NCI-H146 (cell line): ENCODE data around the gene B4GALNT4.
"Not testable (repeated sequence)": the region's sequence is repeated elsewhere in the genome, so short reads cannot be mapped to it uniquely, and the experiment has no call there.

Experiments used
- DNase-seq: peaks from one replicate; lab custom pipeline; 2025; lab: John Stamatoyannopoulos, UW

B4GALNT4 gene

DNA sequence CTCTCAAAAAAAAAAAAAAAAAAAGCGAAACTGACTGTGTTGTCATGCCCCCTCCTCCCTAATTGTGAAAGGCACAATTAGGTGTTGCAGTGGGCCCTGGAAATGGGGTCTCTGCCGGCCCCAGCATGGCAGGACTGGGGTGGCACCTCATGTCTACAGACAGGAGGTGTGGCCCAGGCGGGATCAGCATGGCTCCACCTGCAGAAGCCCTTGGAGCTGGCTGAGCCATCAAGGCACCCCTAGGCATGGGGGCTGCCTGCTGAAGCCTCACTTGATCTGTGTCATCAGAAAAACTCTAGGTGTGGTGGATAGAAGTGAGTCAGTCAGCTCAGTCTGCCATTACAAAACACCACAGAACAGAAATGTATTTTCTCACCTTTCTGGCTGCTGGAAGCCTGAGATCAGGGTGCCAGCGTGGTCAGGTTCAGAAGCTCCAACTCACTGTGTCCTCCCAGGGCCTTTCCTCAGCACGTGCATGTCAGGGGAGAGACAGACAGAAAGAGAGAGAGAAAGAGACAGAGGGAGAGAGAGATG lies 10.1 kb upstream of the B4GALNT4 start:
- no peak for DNase-seq

DNA sequence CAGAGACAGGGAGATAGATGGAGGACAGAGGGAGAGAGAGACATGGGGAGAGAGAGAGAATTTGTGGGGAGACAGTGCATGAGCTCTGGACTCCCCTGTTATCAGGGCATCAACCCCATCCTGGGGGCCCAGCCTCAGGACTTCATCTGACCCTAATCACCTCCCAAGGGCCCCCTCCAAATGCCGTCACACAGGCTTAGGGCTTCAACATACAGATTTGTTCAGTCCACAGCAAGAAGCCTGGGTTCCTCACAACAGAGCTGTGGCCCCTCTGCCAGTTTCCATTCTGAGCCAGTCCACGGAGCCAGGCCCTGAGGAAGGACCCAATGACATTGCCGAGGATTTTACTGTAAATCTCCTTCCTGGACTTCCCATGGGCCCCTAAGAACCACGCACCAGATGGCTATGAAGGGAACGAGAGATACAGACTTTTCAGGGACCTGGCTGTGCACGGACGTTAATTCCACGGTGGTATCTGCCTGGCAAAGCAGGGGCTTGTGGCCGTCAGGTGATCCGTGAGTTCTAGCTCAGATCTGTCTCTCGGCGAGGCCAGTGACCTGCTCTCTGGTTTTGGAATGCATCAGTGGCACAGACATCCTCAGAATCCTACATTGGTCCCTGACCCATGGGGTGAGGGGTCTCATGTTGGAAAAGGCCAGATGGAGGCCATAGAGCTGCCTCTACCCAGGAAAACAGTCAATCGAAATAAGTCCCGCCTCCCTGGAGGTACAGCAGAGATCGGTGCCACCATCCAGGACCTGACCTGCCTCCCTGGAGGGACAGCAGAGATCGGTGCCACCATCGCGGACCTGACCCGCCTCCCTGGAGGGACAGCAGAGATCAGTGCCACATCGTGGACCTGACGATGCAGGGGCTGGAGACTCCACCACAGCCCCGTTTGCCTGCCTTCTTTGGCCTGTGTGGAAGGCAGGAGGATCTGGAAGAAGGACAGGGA lies 8.7 kb upstream of the B4GALNT4 start:
- DNase-seq: no peak

DNA sequence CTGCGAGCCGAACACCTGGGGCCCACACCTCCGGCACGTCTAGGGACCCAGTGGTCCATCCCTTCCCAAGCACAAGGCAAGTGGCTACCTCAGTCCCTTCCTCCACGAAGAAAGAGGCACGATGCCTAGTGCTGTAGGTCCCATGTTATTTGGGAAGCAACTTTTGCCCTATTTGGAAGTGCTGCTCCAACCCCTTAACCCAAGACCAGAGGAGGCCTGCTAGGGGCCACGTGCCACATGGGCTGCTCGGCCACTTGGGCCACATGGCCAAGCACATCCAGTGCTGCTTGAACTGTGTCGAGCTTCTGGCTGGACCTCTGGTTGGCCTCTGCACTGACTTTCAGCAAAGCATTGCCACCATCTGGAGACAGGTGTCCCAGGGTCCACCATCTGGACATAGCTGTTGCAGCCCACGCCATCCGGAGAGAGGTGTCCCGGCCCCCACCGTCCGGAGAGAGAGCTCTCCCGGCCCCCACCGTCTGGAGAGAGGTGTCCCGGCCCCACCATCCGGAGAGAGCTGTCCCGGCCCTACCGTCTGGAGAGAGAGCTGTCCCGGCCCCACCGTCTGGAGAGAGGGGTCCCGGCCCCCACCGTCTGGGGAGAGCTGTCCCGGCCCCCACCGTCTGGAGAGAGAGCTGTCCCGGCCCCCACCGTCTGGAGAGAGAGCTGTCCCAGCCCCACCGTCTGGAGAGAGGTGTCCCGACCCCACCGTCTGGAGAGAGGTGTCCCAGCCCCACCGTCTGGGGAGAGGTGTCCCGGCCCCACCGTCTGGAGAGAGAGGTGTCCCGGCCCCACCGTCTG lies 6.5 kb upstream of the B4GALNT4 start:
- no peak for DNase-seq

DNA sequence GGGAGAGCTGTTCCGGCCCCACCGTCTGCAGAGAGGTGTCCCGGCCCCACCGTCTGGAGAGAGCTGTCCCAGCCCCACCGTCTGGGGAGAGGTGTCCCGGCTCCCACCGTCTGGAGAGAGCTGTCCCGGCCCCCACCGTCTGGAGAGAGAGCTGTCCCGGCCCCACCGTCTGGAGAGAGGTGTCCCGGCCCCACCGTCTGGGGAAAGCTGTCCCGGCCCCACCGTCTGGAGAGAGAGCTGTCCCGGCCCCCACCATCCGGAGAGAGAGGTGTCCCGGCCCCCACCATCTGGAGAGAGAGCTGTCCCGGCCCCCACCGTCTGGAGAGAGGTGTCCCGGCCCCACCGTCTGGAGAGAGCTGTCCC lies 5.9 kb upstream of the B4GALNT4 start:
- DNase-seq: not testable (repeated sequence)

DNA sequence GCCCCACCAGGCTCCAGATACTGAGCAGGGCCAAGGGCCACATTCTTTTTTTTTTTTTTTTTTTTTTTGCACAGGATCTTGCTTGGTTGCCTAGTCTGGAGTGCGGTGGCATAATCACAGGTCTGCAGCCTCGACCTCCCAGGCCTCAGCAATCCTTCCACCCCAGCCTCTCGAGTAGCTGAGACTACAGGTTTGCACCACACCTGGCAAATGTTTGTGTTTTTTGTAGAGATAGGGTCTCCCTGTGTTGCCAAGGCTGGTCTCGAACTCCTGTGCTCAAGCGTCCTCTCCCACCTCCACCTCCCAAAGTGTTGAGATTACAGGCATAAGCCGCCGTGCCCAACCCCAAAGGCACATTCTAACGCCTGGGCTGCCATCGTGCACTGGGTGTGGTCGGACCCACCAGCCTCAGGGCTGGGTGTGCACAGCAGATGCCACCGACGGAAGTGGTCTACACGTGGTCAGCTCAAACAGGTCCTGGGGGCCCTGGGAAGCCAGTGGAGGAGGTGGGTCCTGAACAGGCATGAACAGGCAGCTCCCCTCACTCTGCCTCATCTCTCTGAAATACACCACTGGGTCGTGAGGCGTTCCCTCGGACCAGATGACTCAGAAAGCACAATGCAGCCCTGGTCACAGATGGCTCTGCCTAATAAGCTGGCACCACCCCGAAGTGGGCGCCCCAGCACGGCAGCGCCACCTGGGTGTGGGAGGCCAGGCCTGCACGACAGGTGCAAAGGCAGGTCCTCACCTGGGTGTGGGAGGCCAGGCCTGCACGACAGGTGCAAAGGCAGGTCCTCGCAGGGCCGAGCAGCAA lies 5.1 kb upstream of the B4GALNT4 start:
- DNase-seq: peak; percentile 96

DNA sequence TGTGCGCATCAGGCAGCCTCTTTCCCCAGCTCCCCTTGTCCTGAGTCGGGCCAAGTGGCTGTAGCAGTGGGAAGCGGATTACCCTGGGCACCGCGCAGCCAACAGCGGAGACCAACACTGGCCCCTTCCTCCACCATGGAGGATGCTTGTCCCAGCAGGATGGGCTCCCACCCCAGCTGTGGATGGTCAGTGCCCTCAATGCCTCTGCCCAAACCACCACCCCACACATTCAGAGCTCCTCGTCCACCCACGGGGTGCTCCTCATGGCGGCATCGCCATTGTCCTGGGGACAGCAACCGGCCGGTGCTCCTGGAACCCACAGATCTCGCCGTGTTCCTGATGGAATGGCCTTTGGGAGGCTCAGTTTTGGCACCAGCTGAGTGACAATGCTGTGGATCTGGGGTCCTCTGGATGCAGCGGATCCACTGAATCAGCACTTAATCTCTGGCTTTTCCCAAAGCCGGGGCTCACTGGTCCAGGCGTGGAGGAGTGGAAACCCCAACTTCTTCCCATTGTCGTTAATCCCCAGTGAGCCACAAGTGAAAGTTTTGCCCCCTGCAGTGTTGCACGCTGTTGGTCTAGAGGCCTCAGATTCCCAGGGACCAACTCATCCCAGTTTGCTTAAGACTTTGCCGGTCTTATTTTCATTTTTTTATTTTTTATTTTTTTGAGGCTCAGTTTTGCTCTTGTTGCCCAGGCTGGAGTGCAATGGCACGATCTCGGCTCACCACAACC lies 4.1 kb upstream of the B4GALNT4 start:
- no peak for DNase-seq

DNA sequence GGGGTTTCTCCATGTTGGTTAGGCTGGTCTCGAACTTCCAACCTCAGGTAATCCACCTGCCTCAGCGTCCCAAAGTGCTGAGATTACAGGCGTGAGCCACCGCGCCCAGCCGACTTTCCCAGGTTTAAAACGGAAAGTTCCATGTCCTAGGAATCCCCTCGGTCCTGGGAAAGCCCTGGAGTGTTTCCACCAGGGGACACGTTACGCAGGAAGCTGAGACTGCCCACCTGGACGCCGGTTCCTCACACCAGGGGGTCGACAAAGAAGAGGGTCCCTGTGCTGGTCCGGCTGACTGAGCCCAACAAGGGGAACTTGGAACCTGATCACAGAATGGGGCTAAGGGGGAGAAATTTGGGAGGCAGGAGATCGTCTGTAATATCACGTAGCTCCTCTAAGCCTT lies 3.5 kb upstream of the B4GALNT4 start:
- DNase-seq: no peak

DNA sequence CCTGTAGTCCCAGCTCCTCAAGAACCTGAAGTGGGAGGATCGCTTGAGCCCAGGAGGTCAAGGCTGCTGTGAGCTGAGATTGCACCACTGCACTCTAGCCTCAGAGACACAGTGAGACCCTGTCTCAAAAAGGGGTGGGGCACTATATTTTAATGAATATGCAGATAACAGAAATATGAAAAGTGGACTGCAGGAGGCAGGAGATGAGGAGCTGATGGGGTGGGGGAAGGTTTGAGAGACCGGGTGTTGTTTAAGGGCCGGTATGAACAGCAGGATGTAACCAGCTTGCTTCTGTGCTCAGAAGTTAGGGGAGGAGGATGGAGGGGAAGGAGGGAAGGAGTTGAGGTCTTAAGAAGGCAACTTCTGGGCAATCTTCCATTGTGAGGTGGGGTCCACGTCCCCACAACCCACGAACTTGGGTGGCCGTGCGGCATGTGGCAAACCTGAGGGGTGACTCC lies 1.3 kb upstream of the B4GALNT4 start:
- DNase-seq: no peak

DNA sequence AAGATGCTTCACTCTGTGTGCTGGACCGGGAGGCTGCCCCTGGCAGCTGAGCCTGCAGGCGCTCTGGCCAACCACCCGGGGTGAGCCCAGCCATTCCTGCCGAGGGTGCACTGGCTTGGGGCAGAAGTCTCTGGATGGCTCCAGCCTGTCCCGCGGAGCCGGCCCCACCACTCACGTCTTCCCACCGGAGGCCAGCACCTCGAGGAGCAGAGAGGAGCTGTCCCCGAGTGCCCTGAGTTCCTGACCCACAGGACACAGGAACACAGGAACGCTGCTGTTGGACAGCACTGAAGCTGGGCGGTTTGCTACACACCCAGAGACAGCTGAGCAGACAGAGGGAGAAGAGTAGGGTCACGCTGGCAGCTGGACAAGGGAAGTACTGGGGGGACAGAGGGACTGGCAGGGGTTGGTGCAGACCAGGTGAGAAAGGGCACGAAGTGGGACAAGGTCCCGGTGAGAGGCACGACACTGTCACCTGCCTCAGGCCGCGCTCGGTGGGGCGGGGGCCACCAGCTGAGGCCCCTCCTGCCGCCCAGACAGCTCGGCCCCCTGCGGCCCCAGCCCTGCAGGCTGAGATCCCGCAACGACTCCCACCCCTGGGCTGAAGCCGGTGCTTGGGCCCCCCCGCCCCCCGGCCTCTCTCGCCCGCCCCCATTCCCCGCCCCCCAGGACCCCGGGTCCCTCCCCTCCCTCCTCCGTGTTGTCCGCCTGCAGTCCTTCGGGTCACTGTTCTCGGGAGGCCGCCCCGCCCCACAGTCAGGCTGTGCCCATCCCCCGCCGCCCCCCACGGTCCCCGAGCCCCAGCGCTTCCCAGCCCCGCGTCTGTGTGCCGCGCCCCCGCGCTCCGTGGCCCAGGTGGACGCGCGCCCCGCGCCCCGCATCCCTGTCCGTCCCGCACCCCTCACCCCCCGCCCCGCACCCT lies 624 bp upstream of the B4GALNT4 start:
- peak; percentile 63 for DNase-seq

DNA sequence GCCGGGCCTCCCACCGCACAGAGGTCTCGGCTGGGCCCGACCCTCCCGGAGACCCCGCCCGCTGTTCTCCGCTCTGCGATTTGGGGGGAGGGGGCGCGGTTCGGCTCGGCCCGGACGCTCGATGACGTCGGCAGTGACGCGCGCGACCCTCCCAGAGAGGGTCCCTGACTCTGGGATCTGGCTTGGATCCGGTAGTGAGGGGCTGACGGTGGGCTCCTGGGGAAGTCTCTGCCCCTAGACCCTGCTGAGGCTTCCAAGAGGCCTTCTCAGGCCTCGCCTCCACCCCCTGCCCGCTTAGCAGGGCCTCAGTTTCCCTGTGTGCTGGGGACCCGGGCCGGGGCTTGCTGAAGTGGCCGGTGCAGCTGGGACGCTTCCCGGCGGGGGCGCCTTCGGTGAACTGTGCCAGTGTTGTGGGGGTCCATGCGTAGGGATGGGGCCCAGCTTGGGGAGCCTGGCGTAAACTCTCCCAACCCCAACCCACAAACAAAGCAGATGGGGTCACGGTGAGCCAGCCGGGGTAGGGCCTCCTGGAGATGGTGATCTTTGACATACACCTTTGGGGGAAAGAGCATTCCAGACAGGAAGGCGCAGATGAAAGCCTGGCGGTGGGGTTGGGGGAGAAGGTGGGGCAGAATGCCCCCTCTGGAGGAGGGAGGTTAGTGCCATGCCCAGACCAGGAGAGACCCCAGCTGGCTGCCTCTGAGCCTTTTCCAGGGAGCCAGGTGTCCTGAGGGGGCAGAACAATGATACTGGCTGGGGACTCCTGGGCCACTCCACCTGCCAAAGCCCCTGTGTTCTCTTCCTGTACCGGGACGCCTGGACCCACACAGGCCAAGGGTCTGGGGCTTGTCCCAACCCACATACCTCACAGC lies 1.0 kb downstream of the B4GALNT4 start:
- DNase-seq: peak; percentile 38

DNA sequence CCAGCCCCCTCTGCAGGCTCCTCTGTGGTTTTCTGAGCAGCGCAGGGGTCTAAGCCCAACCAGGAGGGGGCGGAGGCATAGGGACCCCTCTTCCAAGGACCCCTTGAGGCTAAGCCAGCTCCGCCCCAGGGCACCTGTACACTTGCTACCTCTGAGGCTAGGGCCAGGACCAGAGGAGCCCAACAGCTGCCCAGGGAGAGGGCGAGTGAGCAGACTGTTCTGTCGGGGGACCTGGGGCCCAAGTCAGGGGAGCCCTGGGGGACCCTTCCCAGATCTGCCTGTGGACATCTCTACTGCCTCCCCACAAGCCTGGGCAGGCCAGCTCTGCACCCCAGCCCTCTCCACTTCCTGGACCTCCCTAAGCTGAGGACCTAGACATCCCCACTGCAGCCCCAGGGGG lies 1.8 kb downstream of the B4GALNT4 start:
- no peak for DNase-seq

DNA sequence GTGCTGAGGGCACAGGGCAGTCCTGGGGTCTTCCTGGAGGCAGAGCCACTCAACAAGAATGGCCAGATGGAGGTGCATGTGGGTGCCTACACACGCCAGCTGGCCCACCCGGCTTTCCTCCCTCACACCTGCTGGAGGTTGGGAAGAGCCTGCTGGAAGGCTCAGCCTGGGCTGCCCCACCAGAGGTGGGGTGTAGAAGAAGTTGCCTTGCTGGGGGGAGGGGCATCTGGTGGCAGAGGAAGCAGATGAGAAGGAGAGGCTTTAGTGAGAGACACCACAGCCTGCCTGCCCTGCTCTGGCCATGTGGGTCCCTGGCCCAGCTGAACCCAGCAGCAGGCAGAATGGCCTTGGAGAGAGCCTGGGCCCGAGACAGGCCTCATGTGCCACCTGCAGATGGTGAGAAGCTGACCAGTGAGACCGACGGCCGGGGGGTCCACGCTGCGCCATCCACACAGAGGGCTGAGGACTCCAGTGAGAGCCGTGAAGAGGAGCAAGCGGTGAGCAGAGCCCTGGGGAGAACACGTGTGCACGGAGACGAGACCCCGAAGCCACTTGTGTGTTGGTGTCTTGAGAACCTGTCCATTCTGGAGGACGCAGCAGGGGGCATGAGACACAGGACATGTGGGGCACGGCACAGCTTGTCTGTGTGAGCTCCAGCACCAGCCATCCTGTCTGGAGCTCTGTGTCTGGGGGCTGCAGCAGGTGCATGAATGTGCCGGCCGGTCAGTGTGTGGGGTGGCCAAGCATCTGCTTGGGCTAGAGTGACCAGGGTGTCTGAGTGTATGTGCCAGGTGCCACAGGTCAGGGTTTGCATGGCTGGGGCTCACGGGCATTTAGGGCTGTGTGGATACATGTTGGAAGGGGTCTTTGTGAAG lies 2.7 kb downstream of the B4GALNT4 start:
- DNase-seq: no peak

DNA sequence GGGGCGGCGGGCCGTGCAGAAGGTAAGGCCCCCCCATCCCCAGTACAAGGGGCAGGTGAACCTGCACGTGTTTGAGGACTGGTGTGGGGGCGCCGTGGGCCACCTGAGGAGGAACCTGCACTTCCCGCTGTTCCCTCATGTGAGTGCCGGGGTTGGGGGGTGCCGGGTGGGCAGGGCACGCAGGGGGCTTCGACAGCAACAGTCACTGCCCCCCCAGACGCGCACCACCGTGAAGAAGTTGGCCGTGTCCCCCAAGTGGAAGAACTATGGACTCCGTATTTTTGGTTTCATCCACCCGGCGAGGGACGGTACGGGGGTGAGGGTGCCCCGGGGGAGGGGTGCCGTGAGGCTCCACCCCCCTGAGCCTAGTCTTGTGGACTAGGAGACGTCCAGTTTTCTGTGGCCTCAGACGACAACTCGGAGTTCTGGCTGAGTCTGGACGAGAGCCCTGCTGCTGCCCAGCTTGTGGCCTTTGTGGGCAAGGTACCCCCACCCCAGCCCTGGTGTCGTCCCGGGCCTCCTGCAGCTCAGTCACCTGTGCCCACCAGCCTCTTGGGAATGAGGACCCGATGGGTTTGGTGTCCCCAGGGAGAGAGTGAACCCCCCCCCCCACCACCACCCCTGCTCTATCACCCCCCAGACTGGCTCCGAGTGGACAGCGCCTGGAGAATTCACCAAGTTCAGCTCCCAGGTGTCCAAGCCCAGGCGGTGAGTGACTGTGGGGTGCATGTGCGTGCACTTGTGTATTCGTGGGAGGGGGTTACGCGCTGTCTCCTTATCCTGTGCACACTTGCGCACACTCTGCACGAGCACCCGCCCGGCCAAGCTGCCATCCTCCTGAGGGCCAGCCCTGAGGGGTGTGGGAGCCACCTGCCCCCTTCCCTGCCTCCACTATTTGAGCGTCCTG lies 3.8 kb downstream of the B4GALNT4 start:
- no peak for DNase-seq

DNA sequence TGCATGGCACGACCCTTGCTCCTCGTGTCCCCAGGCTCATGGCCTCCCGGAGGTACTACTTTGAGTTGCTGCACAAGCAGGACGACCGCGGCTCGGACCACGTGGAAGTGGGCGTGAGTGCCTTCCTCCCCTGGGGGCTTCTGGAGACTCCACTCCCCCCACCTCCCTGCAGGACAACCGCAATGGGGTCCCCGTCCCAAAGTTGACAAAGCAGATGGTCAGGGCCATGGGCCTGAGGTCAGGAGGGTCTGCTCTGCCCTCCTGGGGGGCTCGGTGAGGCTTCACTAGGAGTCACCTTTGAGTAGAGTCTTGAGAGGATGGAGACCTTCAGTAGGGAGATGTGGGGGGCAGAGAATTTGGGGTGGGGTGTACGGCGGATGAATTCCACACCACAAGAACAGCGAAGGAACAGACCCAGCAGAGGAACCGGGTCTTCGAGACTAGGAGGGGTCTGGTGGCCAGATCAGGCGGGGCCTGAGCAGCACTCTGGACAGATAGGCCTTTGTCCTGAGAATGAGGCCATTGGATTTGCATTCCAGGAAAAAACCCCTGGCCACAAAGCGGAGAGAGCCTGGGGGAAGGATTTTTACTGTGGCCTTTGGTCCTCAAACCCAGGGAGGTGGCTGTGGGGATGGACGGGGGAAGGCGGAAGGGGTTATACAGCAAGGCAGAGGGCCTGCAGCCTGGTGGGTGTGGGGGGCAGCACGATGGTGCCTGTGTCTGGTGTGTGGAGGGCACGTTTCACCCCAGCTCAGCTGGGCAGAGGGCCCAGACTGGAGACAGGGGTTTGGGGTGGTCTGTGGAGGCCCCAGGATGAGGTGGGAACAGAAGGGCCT lies 4.6 kb downstream of the B4GALNT4 start:
- no peak for DNase-seq

DNA sequence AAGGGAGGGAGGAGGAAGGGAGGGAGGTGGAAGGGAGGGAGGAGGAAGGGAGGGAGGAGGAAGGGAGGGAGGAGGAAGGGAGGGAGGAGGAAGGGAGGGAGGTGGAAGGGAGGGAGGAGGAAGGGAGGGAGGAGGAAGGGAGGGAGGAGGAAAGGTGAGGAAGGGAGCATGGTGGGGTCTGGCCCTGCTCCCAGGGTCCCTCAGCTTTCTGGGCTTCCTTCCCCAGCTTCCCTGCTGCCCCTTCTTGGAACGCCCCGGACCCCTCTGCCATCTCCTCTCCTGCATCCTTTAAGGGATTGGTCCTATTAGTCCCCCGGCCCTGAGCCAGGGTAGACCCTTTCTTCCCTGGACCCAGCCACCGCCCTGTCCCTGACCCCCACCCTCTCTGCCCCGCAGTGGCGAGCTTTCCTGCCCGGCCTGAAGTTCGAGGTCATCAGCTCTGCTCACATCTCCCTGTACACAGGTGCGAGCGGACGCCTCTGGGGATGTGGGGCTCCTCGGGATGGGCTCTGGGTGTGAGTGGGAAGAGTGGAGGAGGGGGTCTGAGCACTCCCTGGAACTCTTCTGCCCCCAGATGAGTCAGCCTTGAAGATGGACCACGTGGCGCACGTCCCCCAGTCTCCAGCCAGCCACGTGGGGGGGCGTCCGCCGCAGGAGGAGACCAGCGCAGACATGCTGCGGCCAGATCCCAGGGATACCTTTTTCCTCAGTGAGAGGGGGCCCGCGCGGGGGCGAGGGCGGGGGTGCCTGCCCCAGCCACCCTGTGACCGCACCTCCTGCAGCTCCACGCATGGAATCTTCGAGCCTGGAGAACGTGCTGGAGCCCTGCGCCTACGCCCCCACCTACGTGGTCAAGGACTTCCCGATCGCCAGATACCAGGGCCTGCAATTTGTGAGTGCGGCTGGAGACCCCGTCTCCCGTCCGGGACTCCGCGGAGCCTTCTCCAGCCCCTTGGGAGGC lies 6.0 kb downstream of the B4GALNT4 start:
- no peak for DNase-seq
